HG03521 (cell line): Measurements from ENCODE around the gene PHLPP1.

Experiments
- ATAC-seq: cut with Tn5 transposase; IDR thresholded peaks from one replicate; pipeline ENCODE4 v1.9.1; 2021; ENCODE audit warnings: mild to moderate bottlenecking, moderate library complexity; ENCODE audit not compliant: unreplicated experiment

PHLPP1 gene

DNA sequence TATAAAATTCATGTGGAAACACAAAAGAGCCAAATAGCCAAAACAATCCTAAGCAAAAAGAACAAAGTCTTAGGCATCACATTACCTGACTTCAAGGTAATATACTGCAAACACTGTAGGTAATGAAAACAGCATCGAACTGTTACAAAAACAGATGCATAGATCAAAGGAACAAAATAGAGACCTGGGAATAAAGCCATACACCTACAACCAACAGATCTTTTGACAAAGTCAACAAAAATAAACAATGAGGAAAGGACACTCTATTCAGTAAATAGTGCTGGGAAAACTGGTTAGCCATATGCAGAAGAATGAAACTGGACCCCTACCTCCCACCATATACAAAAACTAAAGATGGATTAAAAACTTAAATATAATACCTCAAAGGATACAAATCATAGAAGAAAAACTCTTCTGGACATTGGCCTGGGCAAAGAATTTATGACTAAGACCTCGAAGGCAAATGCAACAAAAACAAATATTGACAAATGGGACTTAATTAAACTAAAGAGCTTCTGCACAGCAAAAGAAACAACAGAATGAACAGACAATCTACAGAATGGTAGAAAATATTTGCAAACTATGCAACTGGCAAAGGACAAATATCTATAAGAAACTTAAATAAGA lies 218.0 kb downstream of the PHLPP1 start:
- ATAC-seq: no peak

DNA sequence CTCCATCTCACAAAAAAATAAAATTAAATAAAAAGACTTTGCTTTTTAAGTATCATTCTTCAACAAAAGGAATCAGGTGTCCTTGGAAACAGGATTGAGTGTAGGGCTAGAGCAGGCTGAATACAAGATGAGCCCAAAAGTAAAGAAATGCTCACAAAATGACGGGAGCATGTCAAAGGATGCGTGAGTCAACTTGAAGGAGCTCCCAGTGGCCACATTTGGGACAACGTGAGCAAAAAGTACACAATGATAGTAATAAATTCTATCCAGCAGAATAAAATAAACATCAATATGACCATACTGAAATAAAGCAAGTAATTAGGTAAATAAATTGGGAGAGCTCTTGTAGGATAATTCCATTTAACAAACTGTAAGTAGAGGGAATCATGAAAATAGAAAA lies 220.7 kb downstream of the PHLPP1 start:
- no peak for ATAC-seq

DNA sequence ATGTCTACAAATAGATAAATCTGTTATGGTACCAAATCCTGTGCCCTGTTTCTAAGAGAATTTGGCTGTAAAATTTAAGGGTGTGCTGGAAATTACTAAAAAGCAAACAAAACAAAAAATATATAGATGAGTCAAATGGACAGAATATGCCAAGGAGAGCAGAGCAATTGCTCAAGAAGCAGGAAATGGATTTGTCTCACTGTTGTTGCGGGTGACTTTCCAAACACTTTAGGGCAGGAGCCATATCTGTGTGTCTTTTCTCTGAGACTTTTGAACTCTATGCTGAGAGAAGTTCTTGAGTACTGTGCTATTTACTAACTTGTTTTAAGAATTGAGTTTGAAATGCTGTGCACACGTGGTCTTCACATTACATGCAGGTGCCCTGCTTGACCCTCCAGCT lies 221.7 kb downstream of the PHLPP1 start:
- ATAC-seq: no peak

DNA sequence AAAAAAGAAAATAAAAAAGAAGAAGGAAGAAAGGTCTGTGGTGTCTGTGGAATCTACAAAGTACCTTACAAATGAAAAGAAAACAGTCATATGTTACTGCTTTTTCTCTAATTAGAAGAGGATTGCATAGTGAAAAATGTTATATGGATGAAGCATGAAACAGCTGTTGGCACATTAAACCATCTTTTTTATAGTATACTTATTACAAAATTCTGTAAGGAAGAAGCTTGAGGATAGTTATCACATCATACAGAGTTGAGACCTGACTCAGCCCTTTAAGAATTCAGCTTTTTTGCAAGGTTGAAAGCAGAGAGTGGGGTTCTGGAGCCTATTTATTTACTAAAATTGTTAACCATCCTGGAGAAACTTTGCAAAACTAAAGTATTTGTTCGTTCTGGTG lies 222.7 kb downstream of the PHLPP1 start:
- no peak for ATAC-seq

DNA sequence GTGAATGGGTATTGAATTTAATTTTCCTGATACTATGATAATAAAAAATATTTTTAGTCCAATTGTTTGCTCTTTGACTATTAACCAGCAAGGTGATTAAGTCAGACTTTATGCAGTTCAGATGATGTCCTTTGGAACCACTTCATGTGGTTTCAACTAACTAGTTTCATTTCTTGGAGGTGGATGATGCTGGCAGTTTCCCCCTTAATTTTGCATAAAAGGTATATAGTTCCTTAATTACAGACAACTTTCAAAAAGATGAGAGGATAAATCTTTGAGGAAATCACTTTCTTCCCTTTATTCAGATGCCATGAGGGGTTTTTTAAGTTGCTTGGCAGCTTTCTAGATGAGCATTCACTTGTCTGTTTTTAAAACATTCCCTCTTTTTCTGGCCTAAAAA lies 223.1 kb downstream of the PHLPP1 start:
- ATAC-seq: no peak

DNA sequence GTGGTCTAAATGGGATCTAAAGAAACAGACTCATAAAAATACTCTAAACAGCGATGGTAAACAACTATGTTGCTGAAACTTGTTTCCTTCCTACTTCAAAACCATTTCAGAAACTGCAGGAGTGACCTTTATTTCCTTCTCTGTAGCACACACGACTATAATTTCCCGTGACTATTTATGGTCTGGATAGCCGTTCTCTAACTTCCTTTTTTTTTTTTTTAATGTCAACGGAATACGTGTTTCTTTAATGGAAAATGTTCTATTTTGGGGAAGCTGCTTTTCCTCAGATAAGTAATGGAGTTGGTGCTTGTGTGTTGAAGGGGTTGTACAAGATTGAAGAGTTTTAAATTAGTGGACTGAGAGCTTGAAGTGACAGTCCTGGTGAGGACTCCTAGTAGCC lies 224.1 kb downstream of the PHLPP1 start:
- ATAC-seq: no peak

DNA sequence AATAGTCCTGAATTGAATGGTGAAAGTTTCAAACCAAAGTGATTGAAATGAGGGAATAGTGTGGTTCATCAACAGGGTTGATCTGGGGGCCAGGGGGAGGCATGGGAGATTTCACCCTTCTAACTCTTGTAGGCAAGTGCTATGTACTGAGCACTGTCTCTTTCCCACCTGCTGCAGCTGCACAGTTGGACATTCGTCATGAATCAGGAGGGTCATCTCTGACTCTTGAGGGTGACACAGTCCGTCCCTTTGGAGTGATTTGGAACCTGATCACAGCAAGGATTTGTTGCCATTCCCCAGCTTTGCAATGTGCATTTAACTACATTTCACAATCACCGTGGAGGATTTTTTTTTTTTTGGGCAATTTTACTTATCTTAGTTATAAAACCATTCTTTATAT lies 224.6 kb downstream of the PHLPP1 start:
- ATAC-seq: no peak

DNA sequence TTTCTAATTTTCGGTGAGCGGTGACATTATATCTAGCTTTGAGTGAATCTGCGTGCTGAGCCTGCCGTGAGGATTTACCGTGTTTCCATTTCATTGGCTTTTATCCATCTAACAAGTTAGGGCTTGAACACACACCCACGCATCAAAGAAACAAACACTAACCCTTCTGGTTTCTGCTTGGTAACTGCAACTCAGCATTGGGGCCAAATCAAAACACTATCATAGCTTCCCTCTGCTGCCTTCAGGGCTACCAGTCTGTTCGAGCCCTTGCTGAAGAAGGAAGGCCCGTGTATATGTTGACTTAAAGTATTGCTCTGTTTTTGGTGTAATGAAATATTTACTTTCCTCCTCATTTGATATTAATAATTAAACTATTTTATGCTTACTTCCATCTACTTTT lies 227.2 kb downstream of the PHLPP1 start:
- ATAC-seq: no peak

DNA sequence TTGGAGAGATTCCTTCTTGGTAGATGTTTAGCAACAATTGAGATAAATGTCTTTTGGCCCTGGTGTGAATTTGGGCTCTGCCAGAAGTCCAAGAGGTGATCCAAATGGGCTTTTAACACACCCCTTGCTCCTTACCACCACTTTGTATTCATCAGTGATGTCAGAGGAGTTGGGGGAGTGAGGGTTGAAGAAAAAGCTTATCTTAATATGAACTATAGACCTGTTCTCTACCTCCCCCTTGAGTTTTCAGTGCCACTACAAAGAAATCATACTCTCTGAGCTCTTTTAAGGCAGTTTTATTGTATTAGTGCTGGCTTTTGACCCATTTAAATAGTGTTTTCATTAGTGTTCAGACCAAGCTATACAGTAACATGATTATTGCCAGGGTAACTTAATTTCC lies 229.1 kb downstream of the PHLPP1 start:
- no peak for ATAC-seq

DNA sequence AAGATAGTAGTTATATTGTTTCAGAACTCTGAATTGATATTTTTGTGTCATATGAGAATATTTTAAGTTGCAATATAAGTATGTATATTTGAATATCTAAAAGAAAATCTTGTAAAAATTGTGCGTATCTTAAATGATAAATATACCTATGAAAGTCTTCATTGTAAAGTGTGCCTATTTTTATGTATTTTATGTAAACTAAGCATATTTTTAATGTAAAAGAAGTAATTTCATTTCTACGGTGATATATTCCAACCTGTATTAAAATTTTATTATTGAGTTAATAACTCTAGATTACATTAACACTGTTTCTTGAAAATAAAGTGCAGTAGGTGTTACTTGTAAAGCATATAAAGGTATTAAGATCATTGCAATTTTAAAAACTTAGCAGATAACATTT lies 233.4 kb downstream of the PHLPP1 start:
- ATAC-seq: no peak

DNA sequence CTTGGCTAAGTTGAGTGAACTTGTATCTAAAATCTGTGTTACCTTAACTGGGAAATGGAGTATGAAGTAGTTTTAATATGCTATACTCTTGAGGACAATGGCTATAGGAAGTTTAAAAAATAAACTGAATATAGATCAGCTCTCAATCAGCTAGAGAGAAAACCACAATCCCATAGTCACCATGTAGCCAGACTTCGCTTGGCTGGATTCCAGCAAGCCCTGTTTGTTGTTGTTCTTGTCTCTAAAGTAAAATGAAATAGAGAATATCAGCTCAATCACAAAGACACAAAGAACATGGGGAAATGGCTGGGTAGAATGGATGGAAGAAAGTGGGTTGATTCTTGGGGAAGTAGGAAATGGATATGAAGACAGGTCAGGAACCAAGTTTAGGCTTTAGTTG lies 234.9 kb downstream of the PHLPP1 start:
- no peak for ATAC-seq

DNA sequence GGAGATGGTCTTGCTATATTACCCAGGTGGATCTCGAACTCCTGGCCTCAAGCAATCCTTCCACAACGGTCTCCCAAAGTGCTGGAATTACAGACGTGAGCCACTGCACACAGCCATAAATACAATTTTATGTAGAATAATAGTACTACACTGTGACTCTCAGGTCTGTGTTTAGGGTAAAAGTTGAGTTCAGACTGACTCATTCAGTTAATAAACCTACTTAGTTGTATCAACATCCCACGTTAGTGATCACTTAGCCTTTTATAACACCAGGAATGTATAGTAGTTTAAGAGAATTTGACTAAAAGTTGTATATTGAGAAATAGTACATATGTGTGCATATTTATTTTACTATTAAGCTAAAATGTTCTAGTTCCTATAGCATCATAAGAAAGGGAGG lies 237.5 kb downstream of the PHLPP1 start:
- ATAC-seq: no peak

DNA sequence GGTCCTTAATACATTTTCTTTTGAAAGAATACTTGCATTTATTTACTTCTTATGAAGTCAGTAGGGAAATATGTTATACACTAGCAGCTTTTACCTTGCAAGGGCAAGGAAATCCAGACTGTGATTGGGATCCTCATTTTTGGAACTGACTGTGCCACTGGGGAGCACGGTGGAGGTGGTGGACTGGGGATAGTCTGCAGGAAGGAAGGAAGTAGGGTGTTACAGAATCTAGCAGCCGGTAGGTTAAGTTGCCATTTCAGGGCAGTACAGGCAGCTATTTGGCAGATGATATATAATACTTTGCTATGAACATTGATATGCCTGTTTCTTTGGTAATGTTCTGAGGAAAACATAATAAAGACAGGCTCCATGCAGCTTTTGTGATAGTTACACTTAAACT lies 238.3 kb downstream of the PHLPP1 start:
- no peak for ATAC-seq

DNA sequence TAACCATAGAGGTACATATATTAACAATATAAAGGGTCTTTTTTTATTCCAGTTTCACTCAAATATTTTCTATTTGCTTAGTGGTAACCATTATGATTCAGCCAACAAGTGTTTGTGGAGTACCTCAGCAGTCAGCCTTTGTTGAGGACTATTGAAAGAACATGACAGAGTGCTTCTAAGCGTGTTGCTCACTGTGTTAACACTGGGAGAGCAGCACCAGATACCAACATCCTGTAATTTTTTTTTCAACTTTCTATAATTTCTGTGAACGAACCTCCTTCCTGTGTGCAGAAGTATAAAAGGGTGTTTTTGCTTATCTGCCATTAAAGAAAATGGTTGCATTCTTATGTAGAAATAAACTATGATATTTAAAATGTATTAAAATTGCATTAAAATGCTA lies 239.0 kb downstream of the PHLPP1 start:
- ATAC-seq: no peak

DNA sequence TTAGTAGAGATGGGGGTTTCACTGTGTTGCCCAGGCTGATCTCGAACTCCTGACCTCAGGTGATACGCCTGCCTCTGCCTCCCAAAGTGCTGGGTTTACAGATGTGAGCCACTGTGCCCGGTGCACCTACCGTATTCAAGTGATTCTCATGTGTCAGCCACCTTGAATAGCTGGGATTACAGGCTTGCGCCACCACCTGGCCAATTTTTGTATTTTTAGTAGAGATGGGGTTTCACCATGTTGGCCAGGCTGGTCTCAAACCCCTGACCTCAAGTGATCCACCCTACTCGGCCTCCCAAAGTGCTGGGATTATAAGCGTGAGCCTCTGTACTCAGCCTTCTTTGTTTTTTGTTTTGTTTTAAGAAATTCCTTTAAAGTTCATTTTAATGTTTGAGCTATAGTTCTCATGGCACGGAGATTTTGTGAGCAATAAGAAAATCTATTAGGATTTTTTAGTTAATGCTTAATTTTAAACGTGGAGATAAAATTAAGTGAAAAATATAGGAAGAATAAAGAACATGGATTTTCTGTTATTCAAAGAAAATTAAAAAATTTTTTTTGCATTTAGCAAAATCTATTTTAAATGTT lies 242.6 kb downstream of the PHLPP1 start:
- ATAC-seq: peak; percentile 65

DNA sequence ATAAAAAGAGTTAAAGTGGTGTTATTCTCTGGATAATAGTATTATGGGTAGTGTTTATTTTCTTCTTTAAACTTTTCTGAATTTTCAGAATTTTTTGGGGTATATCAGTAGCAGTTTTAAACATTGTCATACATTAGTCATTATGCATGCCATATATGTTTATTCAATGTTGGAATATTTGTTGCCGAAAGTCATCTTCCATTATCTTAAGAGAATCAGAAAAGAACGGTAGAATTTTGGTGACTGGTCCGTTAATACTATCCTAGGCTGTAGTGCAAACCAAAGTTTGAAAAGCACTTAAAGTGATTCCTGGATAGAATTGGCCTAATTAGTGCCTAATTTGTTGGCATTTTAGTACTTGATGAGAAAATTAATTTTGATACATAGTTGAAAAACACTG lies 244.1 kb downstream of the PHLPP1 start:
- no peak for ATAC-seq

DNA sequence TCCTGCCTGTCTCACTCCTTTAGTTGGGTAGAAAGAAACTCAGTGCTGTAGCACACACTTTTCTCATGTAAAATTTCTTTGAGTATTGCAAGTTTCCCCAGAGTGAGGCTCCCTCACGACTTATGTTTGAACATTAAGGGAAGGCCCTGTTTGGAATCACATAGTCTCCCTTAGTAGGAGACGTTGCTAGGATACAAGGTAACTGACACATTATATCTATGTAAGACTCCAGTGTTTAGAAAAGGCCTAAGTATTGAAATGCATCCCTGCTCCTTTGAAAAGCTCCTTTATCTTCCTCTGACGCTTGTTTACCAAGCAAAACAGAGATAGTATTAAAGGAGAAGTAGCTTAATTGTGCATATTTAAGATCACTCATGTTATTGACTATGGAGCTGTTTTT lies 248.2 kb downstream of the PHLPP1 start:
- ATAC-seq: no peak

DNA sequence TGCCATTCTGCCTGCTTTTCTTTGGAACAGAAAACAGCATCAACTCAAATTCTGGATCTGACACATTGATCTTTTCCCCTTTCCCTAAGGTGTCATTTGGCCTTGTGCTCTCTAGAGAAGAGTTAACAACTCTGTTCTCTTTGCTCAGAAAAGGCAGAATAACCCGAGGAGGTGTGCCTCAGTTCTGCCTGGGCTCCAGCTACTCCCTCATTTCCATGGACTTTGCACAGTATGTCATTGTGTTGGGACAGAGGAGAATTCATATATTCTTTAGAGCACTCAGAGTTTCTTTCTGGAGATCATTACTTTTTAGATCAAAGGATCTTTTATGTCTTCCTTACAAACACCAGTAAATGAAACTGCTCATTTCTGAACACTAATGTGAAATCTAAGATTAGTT lies 249.1 kb downstream of the PHLPP1 start:
- ATAC-seq: no peak

DNA sequence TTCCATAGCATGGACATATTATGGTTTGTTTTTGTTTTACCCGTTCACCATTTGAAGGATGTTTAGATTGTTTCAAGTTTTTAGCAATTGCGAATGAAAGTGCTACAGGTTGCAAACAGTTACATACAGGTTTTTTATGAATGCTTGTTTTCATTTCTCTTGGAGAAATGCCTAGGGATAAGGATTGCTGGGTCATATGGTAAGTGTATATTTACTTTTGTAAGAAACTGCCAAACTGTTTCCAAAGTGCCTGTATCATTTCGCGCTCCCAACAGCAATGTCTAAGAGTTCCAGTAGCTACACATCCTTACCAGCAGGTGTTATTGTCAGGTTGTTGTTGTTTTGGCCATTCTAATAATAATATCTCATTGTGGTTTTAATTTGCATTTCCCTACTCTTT lies 251.7 kb downstream of the PHLPP1 start:
- no peak for ATAC-seq

DNA sequence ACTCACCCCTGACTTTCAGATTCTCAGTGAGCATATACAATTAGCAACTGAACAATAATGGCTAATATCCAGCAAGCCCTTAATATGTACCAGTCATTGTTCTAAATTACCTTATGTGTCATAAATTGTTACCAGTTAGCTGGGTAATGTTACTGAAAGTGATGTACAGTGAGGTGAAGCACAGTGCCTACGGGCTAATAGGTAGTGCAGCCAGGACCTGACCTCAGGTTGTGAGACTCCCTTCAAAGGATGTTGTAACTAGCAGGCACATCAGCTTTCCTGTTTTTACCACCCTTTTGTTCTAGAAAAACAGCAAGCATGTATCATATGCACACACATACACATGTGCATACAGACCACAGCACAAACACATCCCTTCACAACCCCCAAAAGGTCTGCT lies 258.3 kb downstream of the PHLPP1 start:
- ATAC-seq: no peak

DNA sequence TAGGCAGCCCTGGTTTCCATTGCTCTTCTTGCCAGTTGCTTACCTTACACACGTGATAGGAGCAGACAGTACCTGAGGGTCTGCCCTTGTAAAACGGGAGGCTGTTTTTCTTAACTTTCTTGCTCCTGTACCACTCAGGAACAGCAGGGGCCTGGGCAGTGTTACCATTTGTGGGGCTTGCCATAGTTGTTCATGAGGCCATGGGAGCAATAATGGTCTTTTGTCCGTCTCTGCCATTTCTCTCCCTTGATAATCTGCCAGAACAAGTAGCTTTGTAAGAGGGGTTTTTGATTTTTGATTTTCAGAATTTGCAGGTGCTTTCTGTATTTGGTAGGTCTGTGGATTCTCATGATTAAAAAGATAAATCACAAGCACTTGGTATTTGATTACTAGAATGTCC lies 259.0 kb downstream of the PHLPP1 start:
- ATAC-seq: no peak

DNA sequence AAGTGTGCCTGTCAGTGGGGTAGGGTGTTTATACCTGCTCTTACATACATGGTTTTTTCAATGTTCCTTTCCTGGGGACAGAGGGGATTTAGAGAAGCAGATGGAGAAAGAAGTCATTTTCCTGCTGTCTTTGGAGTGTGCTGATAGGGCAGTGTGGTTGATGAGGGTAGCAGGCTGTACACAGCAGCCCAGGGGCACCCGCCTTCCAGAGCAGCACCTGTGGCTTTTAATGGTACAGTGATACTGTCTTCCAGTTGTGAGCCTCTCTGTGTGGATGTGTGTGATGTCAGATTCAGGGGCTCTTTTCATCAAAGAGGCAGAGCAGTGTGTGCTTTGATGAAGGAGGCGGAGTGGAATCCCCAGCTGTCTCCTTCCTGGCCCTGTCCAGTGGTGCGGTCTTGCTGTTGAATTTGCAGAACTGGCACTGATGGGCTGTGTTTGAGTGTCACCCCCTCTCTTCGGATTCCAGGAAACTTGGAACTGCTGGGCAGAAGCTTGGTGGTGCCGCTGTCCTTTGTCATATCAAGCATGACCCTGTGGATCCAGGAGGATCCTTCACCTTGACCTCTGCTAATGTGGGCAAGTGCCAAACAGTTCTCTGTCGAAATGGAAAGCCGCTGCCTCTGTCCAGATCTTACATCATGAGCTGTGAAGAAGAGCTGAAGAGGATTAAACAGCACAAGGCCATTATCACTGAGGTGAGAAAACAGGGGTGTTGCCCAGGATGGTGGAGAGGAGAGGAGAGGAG lies 259.8 kb downstream of the PHLPP1 start:
- ATAC-seq: no peak

DNA sequence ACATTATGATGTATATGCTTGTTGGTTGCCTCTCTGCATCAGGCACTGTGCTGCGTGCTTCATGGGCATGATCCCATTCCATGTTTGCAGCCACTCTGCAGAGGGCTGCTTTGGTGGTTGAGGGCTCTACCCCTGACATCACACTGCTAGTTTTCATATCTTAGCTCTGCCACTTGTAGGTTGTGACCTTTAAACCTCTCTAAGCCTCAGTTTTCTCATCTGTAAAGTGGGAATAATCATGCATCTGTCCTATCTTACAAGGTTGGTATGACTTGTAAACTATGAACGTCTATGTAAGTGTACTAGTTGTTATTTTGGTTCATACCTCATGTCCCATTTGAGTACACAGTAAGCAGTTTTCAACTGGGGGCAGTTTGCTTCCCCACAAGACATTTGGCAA lies 260.4 kb downstream of the PHLPP1 start:
- ATAC-seq: no peak
